22Rv1 (cell line): ENCODE measurements around the gene ARID1A.

Experiments used
- H3K27ac ChIP-seq: fragments of 450-650 bp; 2 replicates; pipeline ENCODE4 v1.5.1; 2017
- CTCF ChIP-seq: fragments of 450-650 bp; IDR thresholded peaks from 2 replicates; pipeline ENCODE4 v1.5.1; 2017; ENCODE audit warnings: mild to moderate bottlenecking
- ZFX ChIP-seq: fragments of 450-650 bp; IDR thresholded peaks from 2 replicates; pipeline ENCODE4 v1.6.1; 2017; ENCODE audit warnings: antibody characterized with exemption, borderline replicate concordance

Gene ARID1A

DNA sequence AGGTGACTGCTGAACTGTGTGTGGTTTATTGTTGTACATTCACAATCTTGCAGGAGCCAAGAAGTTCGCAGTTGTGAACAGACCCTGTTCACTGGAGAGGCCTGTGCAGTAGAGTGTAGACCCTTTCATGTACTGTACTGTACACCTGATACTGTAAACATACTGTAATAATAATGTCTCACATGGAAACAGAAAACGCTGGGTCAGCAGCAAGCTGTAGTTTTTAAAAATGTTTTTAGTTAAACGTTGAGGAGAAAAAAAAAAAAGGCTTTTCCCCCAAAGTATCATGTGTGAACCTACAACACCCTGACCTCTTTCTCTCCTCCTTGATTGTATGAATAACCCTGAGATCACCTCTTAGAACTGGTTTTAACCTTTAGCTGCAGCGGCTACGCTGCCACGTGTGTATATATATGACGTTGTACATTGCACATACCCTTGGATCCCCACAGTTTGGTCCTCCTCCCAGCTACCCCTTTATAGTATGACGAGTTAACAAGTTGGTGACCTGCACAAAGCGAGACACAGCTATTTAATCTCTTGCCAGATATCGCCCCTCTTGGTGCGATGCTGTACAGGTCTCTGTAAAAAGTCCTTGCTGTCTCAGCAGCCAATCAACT, 85.5 kb downstream of the ARID1A start:
- H3K27ac ChIP-seq: peak overlapping the region; percentile 97
- no peak for TF ChIP-seq CTCF
- TF ChIP-seq ZFX: no peak

DNA sequence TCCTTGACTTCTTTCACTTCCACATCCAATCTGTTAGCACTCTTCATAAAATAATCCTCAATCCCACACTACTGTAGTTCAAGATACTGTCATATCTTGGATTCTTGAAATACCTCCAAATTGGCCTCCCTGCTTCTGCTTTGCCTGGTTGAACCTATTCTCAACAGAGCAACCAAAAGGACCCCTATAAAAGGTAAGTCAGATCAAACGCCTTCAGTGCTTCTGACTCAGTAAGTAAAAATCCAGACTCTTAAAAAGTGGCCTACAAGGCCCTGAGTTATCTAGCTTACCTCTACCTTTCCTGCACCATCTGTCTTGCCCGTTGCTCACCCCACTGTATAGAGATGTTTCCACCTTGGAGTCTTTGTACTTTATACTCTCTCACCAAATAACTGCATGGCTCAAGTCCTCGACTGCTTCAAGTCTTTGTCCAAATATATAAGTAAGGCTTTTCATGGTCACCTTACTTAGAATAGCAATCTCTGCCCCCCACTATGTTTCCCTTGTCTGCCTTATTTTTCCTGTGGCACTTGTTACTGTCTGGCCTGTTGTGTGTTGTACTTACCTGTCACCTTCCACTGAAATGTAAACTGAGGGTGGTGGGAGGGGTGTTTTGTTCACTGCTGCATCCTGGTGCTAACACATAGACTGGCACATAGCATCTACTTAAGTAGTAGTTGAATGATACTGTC, 86.9 kb downstream of the ARID1A start:
- TF ChIP-seq ZFX (no peak), CTCF (no peak)
- H3K27ac ChIP-seq: peak overlapping the region; percentile 97

DNA sequence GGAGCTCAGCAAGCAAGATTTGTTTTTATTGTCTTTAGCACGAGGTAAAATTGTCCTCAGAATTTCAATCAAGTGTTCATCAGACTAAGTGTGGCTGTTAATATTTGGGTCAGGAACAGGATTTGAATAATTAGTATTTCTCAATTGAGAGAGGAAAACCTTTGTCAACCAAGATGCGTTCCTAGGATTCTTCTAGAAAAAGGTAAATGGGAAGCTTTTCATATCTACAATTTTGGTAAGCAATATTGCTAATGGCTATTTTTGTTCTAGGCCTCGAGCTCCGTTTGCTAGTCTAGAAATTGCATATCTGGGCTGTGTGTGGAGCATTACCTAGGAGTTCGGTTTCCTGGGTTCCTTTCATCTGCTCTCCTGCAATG, 87.8 kb downstream of the ARID1A start:
- TF ChIP-seq CTCF: no peak
- TF ChIP-seq ZFX: no peak
- H3K27ac ChIP-seq: peak overlapping the region; percentile 97

GRCh38 chr1:26784023-26784871, 88.4 kb downstream of the ARID1A start:
- no peak for TF ChIP-seq CTCF
- peak overlapping the region; percentile 97 for H3K27ac ChIP-seq

DNA sequence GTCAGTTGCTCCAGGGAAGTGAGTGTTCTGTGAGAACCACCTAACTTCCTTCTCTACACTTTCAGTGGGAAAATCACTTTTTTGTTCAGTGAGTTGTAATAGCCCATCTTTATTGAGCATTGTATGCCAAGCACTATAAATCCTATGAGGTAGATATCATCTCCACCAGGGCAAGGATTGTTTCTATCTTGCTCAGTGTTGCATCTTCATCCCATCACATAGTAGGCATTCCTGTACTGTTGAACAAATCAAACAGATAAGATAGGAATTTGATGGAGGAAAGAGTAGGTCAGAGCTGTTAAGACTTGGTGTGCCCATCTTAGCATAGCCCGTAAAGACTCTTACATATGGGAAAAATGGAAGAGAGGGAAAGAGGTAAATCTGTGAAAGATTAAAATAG, 89.1 kb downstream of the ARID1A start:
- peak overlapping the region; percentile 97 for H3K27ac ChIP-seq
- no peak for TF ChIP-seq CTCF
- no peak for TF ChIP-seq ZFX

DNA sequence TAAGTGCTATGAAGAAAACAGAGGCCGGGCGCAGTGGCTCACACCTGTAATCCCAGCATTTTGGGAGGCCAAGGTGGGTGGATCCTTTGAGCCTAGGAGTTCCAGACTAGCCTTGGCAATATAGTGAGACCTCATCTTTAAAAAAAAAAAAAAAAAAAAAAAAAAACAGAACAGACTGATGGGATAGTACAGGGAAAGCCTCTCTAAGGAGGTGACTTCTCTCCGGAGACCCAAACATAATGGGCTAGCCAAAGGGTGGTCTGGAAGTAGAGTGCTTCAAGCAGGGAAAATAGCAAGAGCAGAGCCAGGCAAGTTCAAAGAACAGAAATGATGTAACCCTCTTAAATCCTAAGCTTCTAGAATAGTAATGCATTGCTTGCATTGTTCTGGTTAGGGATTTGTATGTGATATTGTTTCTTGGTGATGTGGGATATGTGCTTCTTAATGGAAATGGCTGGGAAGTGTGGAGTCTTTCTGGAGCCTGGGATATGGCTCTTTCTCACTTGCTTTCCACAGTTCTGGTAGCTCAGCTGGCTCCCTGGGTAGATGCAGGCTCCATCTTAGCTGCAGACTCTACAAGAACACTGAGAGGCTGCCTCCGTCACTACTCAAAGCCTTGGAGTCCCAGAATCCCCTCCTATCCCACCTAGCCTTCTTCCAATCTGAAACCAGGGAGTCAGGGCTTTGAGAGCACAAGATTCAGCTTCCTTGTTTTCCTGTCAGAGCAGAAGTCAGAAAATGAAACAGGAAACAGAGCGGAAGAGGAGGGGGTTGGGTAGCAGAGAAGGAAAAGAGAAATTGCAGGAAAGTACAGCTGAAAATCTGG, 90.0 kb downstream of the ARID1A start:
- no peak for TF ChIP-seq ZFX
- TF ChIP-seq CTCF: no peak

More for the DNA sequence above, 90.0 kb downstream of the ARID1A start:
- H3K27ac ChIP-seq: peak overlapping the region; percentile 97
